HepG2 (cell line): ENCODE results near the gene RNPEPL1. TPM values are rescaled to one million over a fixed set of nuclear protein-coding genes. Genes with fewer than 3 reads are reported as not detected.

ENCODE experiments used
- ATF3 ChIP-seq: sonication (generic); formaldehyde crosslinking; IDR thresholded peaks from 2 replicates; pipeline ENCODE4 v1.4.0; 2020; ENCODE audit warnings: missing genetic modification reagents
- BCL6 ChIP-seq: IDR thresholded peaks from 2 replicates; pipeline ENCODE4 v1.6.1; 2016; ENCODE audit warnings: missing genetic modification reagents, missing compliant biosample characterization
- CEBPZ ChIP-seq: IDR thresholded peaks from 2 replicates; pipeline ENCODE4 v1.6.1; 2012; ENCODE audit warnings: low read length, improper control_type of control experiment
- GABPB1 ChIP-seq: IDR thresholded peaks from 2 replicates; pipeline ENCODE4 v1.6.1; 2016; ENCODE audit warnings: mild to moderate bottlenecking, missing genetic modification reagents, moderate library complexity, missing compliant biosample characterization
- HOXA3 ChIP-seq: sonication (generic); formaldehyde crosslinking; IDR thresholded peaks from 2 replicates; pipeline ENCODE4 v1.5.0; 2020; ENCODE audit warnings: missing genetic modification reagents
- IRF2 ChIP-seq: IDR thresholded peaks from 2 replicates; pipeline ENCODE4 v1.6.1; 2018; ENCODE audit warnings: missing genetic modification reagents, missing compliant biosample characterization
- JUN ChIP-seq: sonication (generic); formaldehyde crosslinking; IDR thresholded peaks from 2 replicates; pipeline ENCODE4 v1.4.0; 2020; ENCODE audit warnings: mild to moderate bottlenecking, missing genetic modification reagents
- KAT7 ChIP-seq: IDR thresholded peaks from 2 replicates; pipeline ENCODE4 v1.6.1; 2018; ENCODE audit warnings: borderline replicate concordance, missing compliant biosample characterization
- MEIS1 ChIP-seq: sonication (generic); formaldehyde crosslinking; IDR thresholded peaks from 2 replicates; pipeline ENCODE4 v1.9.0; 2021; ENCODE audit warnings: mild to moderate bottlenecking, missing genetic modification reagents, moderate library complexity, borderline replicate concordance
- MYC ChIP-seq: sonication (generic); formaldehyde crosslinking; IDR thresholded peaks from 2 replicates; pipeline ENCODE4 v1.9.0; 2021; ENCODE audit warnings: missing genetic modification reagents, borderline replicate concordance
- NR2F1 ChIP-seq, 2 experiments: fragments of 450-650 bp in 1 of 2; formaldehyde crosslinking in 1 of 2; IDR thresholded peaks; 2 replicates each; pipeline versions ENCODE4 v1.5.0 to v1.6.1; 2016 to 2020; ENCODE audit warnings: mild to moderate bottlenecking in 1 of 2, missing compliant biosample characterization in 1 of 2, missing genetic modification reagents in 1 of 2, moderate library complexity in 1 of 2
- RARA ChIP-seq: IDR thresholded peaks from 2 replicates; pipeline ENCODE4 v1.6.1; 2016; ENCODE audit warnings: missing genetic modification reagents, missing compliant biosample characterization
- SETDB1 ChIP-seq: sonication (generic); formaldehyde crosslinking; IDR thresholded peaks from 2 replicates; pipeline ENCODE4 v1.5.1; 2020; ENCODE audit warnings: missing genetic modification reagents, mild to moderate bottlenecking, borderline replicate concordance
- SMARCE1 ChIP-seq: fragments of 450-650 bp; IDR thresholded peaks from 2 replicates; pipeline ENCODE4 v1.6.1; 2017; ENCODE audit warnings: borderline replicate concordance
- TBX3 ChIP-seq: fragments of 450-650 bp; IDR thresholded peaks from 2 replicates; pipeline ENCODE4 v1.6.1; 2017; ENCODE audit warnings: antibody characterized with exemption, mild to moderate bottlenecking, inconsistent platforms, borderline replicate concordance
- TFDP2 ChIP-seq: sonication (generic); formaldehyde crosslinking; IDR thresholded peaks from 2 replicates; pipeline ENCODE4 v1.4.0; 2020; ENCODE audit warnings: missing genetic modification reagents
- WIZ ChIP-seq: sonication (generic); formaldehyde crosslinking; IDR thresholded peaks from 2 replicates; pipeline ENCODE4 v1.5.1; 2020; ENCODE audit warnings: mild to moderate bottlenecking, missing genetic modification reagents
- ZFY ChIP-seq: sonication (generic); formaldehyde crosslinking; IDR thresholded peaks from 2 replicates; pipeline ENCODE4 v1.4.0; 2020; ENCODE audit warnings: missing genetic modification reagents
- ZNF12 ChIP-seq: sonication (generic); formaldehyde crosslinking; IDR thresholded peaks from 2 replicates; pipeline ENCODE4 v1.5.0; 2020; ENCODE audit warnings: missing genetic modification reagents
- polyA plus RNA-seq, 8 experiments: library from polyadenylated mRNA; depleted of rRNA in 3 of 8; stranded (reverse) in 7 of 8; unstranded in 1 of 8; fragments of >200 nt; fragmentation: Illumina TruSeq in 4 of 8; extraction: Trizol in 4 of 8; gene quantifications; 2 replicates each; pipeline versions ENCODE4 v1.2.1 to v1.2.3, GENCODE V29; 2011 to 2016; ENCODE audit warnings: low read depth in 4 of 8, missing spikeins in 1 of 8, mixed read lengths in 1 of 8; ENCODE audit not compliant: insufficient read depth in 1 of 8
- total RNA-seq, 5 experiments: library from RNA; depleted of rRNA; stranded (reverse); fragments of >200 nt; fragmentation: Illumina TruSeq; extraction: Trizol; gene quantifications; 2 replicates each; pipeline ENCODE4 v1.2.3, GENCODE V29; 2016; ENCODE audit warnings: low read depth in 1 of 5

RNPEPL1 gene
- total and polyA plus RNA-seq, 2 of the 13 experiments (the other 11 are each of a cell fraction or from before 2014, with no cell fraction given): 13.0 to 18.0 TPM

GRCh38 chr2:240596080-240596460 is 27.8 kb downstream of the RNPEPL1 start (continued):
- TF ChIP-seq KAT7 (CRISPR knock-in tag) (no peak), NR2F1 (CRISPR knock-in tag; IDR thresholded peaks at IDR 0.05) (peak; percentile 32 to 48; a peak in 2 of 4 replicates), TFDP2 (CRISPR knock-in tag) (peak; percentile 5; the same call in 1 of the 2 replicates), SETDB1 (CRISPR knock-in tag) (no peak), MYC (CRISPR knock-in tag) (0 out of 2 replicates have a peak, but pooled peaks have one; percentile 20), ZFY (CRISPR knock-in tag) (0 out of 2 replicates have a peak, but pooled peaks have one; percentile 10), SMARCE1 (no peak), RARA (CRISPR knock-in tag) (peak; percentile 77), BCL6 (CRISPR knock-in tag) (0 out of 2 replicates have a peak, but pooled peaks have one; percentile 2), JUN (CRISPR knock-in tag) (no peak), CEBPZ (no peak), HOXA3 (CRISPR knock-in tag) (0 out of 2 replicates have a peak, but pooled peaks have one; percentile 9), MEIS1 (CRISPR knock-in tag) (no peak), ATF3 (no peak), ZNF12 (CRISPR knock-in tag) (no peak), WIZ (CRISPR knock-in tag) (peak; percentile 45; the same call in 1 of the 2 replicates), TBX3 (no peak), IRF2 (CRISPR knock-in tag) (no peak), GABPB1 (CRISPR knock-in tag) (peak; percentile 15; the same call in 1 of the 2 replicates)
- TF ChIP-seq, all 625 proteins: peak for 28
